A673 (cell line): ENCODE data around the gene PNPLA5. TPM values are rescaled to one million over a fixed set of nuclear protein-coding genes. Genes with fewer than 3 reads are reported as not detected.

ENCODE experiments used
- BruUV-seq: library from RNA; stranded (reverse); fragments of 400-500 nt; replicated peaks from 2 replicates; lab custom pipeline; 2021; lab: Mats Ljungman, UMichigan
- CTCF ChIA-PET: fragments of 300-600 bp; sonication (Branson Sonifier 250); formaldehyde crosslinking; loops from one replicate; lab custom pipeline; 2022; ENCODE audit warnings: antibody characterized with exemption; lab: Charles Lee
- POLR2A ChIA-PET: fragments of 300-600 bp; sonication (Branson Sonifier 250); formaldehyde crosslinking; loops from one replicate; lab custom pipeline; 2022; ENCODE audit warnings: antibody characterized with exemption; ENCODE audit not compliant: low non-redundant PET; lab: Charles Lee
- DNase-seq: peaks from one replicate; pipeline ENCODE4 v3.0.0-alpha.2; 2015; ENCODE audit warnings: low spot score
- H3K27ac ChIP-seq: fragments of 200-600 bp; sonication (generic); 2 replicates; pipeline ENCODE4 v1.5.1; 2016; ENCODE audit warnings: mixed run types, low read depth, mild to moderate bottlenecking, mixed read lengths, antibody characterized with exemption, low read length; ENCODE audit not compliant: poor library complexity, severe bottlenecking
- H3K27me3 ChIP-seq: fragments of 200-600 bp; sonication (generic); replicated peaks from 2 replicates; pipeline ENCODE4 v1.6.1; 2017; ENCODE audit warnings: mixed run types, low read depth, mild to moderate bottlenecking, mixed read lengths, antibody characterized with exemption, low read length; ENCODE audit not compliant: insufficient read depth, poor library complexity
- H3K36me3 ChIP-seq: fragments of 200-600 bp; sonication (generic); 2 replicates; pipeline ENCODE4 v1.6.1; 2016; ENCODE audit warnings: mixed run types, mild to moderate bottlenecking, mixed read lengths, antibody characterized with exemption, low read length; ENCODE audit not compliant: insufficient read depth, poor library complexity, severe bottlenecking
- H3K4me1 ChIP-seq: fragments of 200-600 bp; sonication (generic); 2 replicates; pipeline ENCODE4 v1.6.1; 2017; ENCODE audit warnings: mixed run types, mild to moderate bottlenecking, mixed read lengths, antibody characterized with exemption, low read length; ENCODE audit not compliant: insufficient read depth, poor library complexity, severe bottlenecking
- H3K4me3 ChIP-seq: fragments of 200-600 bp; sonication (generic); 2 replicates; pipeline ENCODE4 v1.5.1; 2016; ENCODE audit warnings: low read depth, mixed run types, mild to moderate bottlenecking, mixed read lengths, low read length; ENCODE audit not compliant: poor library complexity, severe bottlenecking
- H3K9me3 ChIP-seq: fragments of 200-600 bp; sonication (generic); 2 replicates; pipeline ENCODE4 v1.6.1; 2016; ENCODE audit warnings: mixed run types, low read depth, mild to moderate bottlenecking, mixed read lengths, antibody characterized with exemption, low read length; ENCODE audit not compliant: poor library complexity, severe bottlenecking
- EZH2 ChIP-seq: fragments of 200-600 bp; sonication (generic); IDR thresholded peaks from 2 replicates; pipeline ENCODE4 v1.6.1; 2017; ENCODE audit warnings: borderline replicate concordance, low read depth, mild to moderate bottlenecking, mixed read lengths, antibody characterized with exemption, low read length; ENCODE audit not compliant: poor library complexity, severe bottlenecking
- intact Hi-C: fragments of 100-400 bp; cut with micrococcal nuclease; formaldehyde crosslinking; loops from one replicate; pipeline ENCODE4 v1.10.0; 2022; ENCODE audit not compliant: unreplicated experiment
- total RNA-seq: library from RNA; stranded (reverse); gene quantifications from 2 replicates; pipeline ENCODE4 v1.2.3, GENCODE V29; 2021
- TF ChIP-seq, protein P1 (sequence below): fragments of 300-800, 200-600 bp; sonication (generic); conservative IDR thresholded peaks from 2 replicates; pipeline ENCODE4 v1.5.1; 2017; ENCODE audit warnings: low read depth, mild to moderate bottlenecking, antibody characterized with exemption, low read length, moderate library complexity, mixed read lengths

Gene PNPLA5
- total RNA-seq, 1 experiment from 2014 or later, result not detected

DNA sequence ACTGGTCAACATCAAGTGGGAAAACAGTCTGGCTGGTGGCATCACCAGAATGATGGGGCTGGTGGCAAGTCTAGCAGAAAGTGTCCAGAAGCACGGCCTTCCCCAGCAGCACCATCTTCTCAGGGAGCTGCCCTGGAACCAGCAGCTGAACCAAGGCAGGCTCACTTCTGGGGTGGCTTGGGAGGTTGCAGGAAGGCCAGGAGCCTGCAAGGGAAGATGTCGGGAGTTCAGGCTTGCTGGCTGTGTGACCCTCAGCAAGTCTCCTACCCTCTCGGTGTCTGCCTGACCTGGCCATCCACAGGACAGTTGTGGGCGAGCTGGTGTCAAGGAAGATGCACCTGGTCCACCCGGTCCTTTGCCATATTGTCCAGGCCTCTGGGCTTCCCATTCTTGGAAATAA is 2.3 kb upstream of the PNPLA5 start:
- intact Hi-C loops, result no loop called here
- no TSS peak for BruUV-seq
- H3K27ac ChIP-seq, result no peak overlapping the region
- CTCF ChIA-PET, result no interaction called here
- no peaks in the 10 kb centered on the region for H3K36me3 ChIP-seq
- no peaks in the 10 kb centered on the region for H3K9me3 ChIP-seq
- no peak for TF ChIP-seq EZH2
- TF ChIP-seq, protein P1, sequence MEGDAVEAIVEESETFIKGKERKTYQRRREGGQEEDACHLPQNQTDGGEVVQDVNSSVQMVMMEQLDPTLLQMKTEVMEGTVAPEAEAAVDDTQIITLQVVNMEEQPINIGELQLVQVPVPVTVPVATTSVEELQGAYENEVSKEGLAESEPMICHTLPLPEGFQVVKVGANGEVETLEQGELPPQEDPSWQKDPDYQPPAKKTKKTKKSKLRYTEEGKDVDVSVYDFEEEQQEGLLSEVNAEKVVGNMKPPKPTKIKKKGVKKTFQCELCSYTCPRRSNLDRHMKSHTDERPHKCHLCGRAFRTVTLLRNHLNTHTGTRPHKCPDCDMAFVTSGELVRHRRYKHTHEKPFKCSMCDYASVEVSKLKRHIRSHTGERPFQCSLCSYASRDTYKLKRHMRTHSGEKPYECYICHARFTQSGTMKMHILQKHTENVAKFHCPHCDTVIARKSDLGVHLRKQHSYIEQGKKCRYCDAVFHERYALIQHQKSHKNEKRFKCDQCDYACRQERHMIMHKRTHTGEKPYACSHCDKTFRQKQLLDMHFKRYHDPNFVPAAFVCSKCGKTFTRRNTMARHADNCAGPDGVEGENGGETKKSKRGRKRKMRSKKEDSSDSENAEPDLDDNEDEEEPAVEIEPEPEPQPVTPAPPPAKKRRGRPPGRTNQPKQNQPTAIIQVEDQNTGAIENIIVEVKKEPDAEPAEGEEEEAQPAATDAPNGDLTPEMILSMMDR, result no peak
- H3K4me1 ChIP-seq, result peaks cover 6% of the 10 kb centered on the region
- POLR2A ChIA-PET, result no interaction called here
- H3K4me3 ChIP-seq, result no peak overlapping the region
- H3K27me3 ChIP-seq, result peaks cover 49% of the 10 kb centered on the region
- DNase-seq, result no peak

DNA sequence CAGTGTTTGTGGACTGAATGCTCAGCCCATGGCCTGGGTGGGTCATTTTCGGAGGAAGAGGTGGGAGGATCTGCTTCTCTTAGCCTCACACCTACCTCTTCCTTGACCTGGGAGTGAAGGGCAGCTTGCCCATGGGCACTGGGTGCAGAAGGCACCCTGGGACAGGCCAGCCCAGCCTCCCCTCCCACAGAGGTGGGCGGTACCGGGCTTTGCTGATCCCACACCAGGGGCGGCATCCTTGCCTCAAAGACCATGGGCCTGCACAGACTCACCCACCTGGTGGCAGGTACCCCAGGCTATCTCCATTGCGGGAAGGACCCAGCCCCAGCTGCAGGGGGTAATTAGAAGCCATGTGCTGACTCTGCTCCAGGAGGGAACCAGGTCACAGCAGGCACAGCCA is 1.5 kb upstream of the PNPLA5 start:
- H3K4me1 ChIP-seq, result peaks cover 6% of the 10 kb centered on the region
- H3K27ac ChIP-seq, result no peak overlapping the region
- no peak for DNase-seq
- H3K27me3 ChIP-seq, result peaks cover 56% of the 10 kb centered on the region
- intact Hi-C loops, result no loop called here
- no peak overlapping the region for H3K4me3 ChIP-seq
- BruUV-seq, result no TSS peak
- no peaks in the 10 kb centered on the region for H3K9me3 ChIP-seq
- POLR2A ChIA-PET, result no interaction called here
- no peak for TF ChIP-seq EZH2
- TF ChIP-seq, protein P1, result no peak
- H3K36me3 ChIP-seq, result no peaks in the 10 kb centered on the region
- CTCF ChIA-PET, result no interaction called here

DNA sequence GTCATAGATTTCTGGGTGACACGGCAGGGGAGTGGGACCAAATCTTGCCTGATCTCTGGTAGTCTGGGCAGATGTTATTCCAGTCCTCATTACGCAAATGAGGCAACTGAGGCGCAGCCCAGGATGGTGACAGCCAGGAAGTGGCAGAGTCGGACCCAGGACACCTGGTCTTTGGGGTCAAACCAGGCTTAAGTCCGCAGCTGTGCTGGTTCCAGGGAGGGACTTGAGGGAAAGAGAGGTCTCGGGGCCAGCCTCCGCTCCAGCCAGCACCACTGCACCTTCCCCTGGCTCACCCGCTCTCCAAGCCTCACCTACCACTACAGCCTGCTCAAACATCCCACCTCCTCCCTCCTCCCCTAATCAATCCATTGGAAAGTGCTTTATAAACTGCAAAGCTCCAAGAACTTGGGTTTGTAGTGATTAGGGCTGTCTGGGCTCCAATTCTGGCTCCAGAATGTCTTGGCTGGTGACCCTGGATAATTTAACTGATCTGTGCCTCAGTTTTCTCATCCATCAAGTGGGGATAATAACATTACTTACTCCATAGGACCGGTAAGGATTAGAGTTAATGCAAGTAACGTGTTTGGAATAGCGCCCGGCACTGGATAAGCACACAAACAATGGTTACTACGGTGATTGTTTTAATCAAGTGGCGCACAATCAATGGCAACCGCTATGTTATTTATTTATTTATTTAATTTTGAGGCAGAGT is 526 bp upstream of the PNPLA5 start:
- Histone ChIP-seq H3K36me3 (no peaks in the 10 kb centered on the region), H3K27me3 (peaks cover 60% of the 10 kb centered on the region), H3K4me1 (peaks cover 6% of the 10 kb centered on the region), H3K4me3 (no peak overlapping the region), H3K27ac (no peak overlapping the region), H3K9me3 (no peaks in the 10 kb centered on the region)
- DNase-seq, result no peak
- ChIA-PET POLR2A (no interaction called here), CTCF (no interaction called here)
- no TSS peak for BruUV-seq
- intact Hi-C loops, result no loop called here
- TF ChIP-seq, protein P1, result no peak
- no peak for TF ChIP-seq EZH2
